SU-DHL-6 (cell line): ENCODE measurements around the gene SLC6A12.

Experiments used
- H2AFZ ChIP-seq: fragments of 200-600 bp; sonication (generic); 2 replicates; pipeline ENCODE4 v1.6.1; 2014; ENCODE audit warnings: low read depth, mild to moderate bottlenecking, moderate library complexity, mixed read lengths, antibody characterized with exemption, low read length; ENCODE audit not compliant: severe bottlenecking
- H3F3A ChIP-seq: fragments of 200-600 bp; shearing (Covaris generic); 2 replicates; pipeline ENCODE4 v1.6.0; 2016; ENCODE audit warnings: antibody characterized with exemption, mild to moderate bottlenecking; ENCODE audit not compliant: insufficient read depth
- H3K27ac ChIP-seq: fragments of 200-600 bp; sonication (generic); 2 replicates; pipeline ENCODE4 v1.5.1; 2016; ENCODE audit warnings: low read depth, mild to moderate bottlenecking, low read length, moderate library complexity, mixed read lengths
- H3K27me3 ChIP-seq: fragments of 200-600 bp; sonication (generic), shearing (Covaris generic); 2 replicates; pipeline ENCODE4 v1.6.0; 2014; ENCODE audit warnings: mild to moderate bottlenecking, low read length
- H3K36me3 ChIP-seq: fragments of 200-600 bp; sonication (generic); 2 replicates; pipeline ENCODE4 v1.6.1; 2014; ENCODE audit warnings: mild to moderate bottlenecking, low read length, mixed read lengths
- H3K4me2 ChIP-seq: fragments of 300-600, 200-600 bp; shearing (Covaris generic), sonication (generic); 2 replicates; pipeline ENCODE4 v1.6.0; 2014; ENCODE audit warnings: low read length, low read depth, mild to moderate bottlenecking; ENCODE audit not compliant: poor library complexity, severe bottlenecking
- H3K4me3 ChIP-seq: fragments of 200-600 bp; sonication (generic); 2 replicates; pipeline ENCODE4 v1.5.1; 2014; ENCODE audit warnings: antibody characterized with exemption, low read length, mild to moderate bottlenecking, mixed read lengths; ENCODE audit not compliant: insufficient read depth, poor library complexity, severe bottlenecking
- H3K79me2 ChIP-seq: fragments of 200-600 bp; sonication (generic); 2 replicates; pipeline ENCODE4 v1.6.1; 2014; ENCODE audit warnings: mild to moderate bottlenecking, low read length, moderate library complexity; ENCODE audit not compliant: insufficient read depth
- H3K9ac ChIP-seq: fragments of 200-600 bp; sonication (generic); 2 replicates; pipeline ENCODE4 v1.7.0; 2014; ENCODE audit warnings: mild to moderate bottlenecking, low read length
- H3K9me2 ChIP-seq: fragments of 200-600 bp; sonication (generic); replicated peaks from 2 replicates; pipeline ENCODE4 v1.6.1; 2014; ENCODE audit warnings: low read length; ENCODE audit not compliant: insufficient read depth
- H3K9me3 ChIP-seq: fragments of 200-600 bp; sonication (generic); 2 replicates; pipeline ENCODE4 v1.6.1; 2014; ENCODE audit warnings: low read length, mixed read lengths; ENCODE audit not compliant: insufficient read depth
- H4K20me1 ChIP-seq: fragments of 200-600 bp; sonication (generic); 2 replicates; pipeline ENCODE4 v1.6.1; 2014; ENCODE audit warnings: low read depth, mild to moderate bottlenecking, antibody characterized with exemption, low read length, moderate library complexity, mixed read lengths
- CTCF ChIP-seq: fragments of 200-600 bp; sonication (generic); IDR thresholded peaks from one replicate; pipeline ENCODE4 v1.5.1; 2017; ENCODE audit warnings: antibody characterized with exemption, mild to moderate bottlenecking, low read length, moderate library complexity; ENCODE audit not compliant: insufficient read depth, poor library complexity, severe bottlenecking
- EZH2phosphoT487 ChIP-seq: fragments of 200-600 bp; sonication (generic), shearing (Covaris generic); conservative IDR thresholded peaks from 2 replicates; pipeline ENCODE4 v1.6.1; 2018; ENCODE audit warnings: mild to moderate bottlenecking, antibody characterized with exemption, low read length, moderate library complexity, mixed read lengths

Gene SLC6A12

GRCh38 chr12:174124-174523 is 39.8 kb downstream of the SLC6A12 start:
- H3K27me3 ChIP-seq, result no peaks in the 10 kb centered on the region
- H3K79me2 ChIP-seq, result no peaks in the 10 kb centered on the region
- H3K4me3 ChIP-seq, result no peak overlapping the region

GRCh38 chr12:172732-173161 is 41.2 kb downstream of the SLC6A12 start:
- H2AFZ ChIP-seq, result no peak overlapping the region
- no peaks in the 10 kb centered on the region for H3K9me3 ChIP-seq
- no peak overlapping the region for H3K4me3 ChIP-seq
- no peak overlapping the region for H3K9ac ChIP-seq
- H3K27me3 ChIP-seq, result no peaks in the 10 kb centered on the region
- TF ChIP-seq EZH2phosphoT487 (no peak), CTCF (no peak)
- H3K9me2 ChIP-seq, result no peaks in the 10 kb centered on the region
- no peak overlapping the region for H3K27ac ChIP-seq
- no peaks in the 10 kb centered on the region for H3F3A ChIP-seq
- no peaks in the 10 kb centered on the region for H3K36me3 ChIP-seq
- no peaks in the 10 kb centered on the region for H3K79me2 ChIP-seq
- H3K4me2 ChIP-seq, result no peak overlapping the region
- H4K20me1 ChIP-seq, result no peaks in the 10 kb centered on the region

More at GRCh38 chr12:174124-174523, 39.8 kb downstream of the SLC6A12 start:
- Histone ChIP-seq H3K27ac (no peak overlapping the region), H3F3A (no peaks in the 10 kb centered on the region), H3K9me3 (no peaks in the 10 kb centered on the region), H3K9me2 (no peaks in the 10 kb centered on the region), H3K9ac (no peak overlapping the region), H3K36me3 (no peaks in the 10 kb centered on the region), H3K4me2 (no peak overlapping the region), H2AFZ (no peak overlapping the region), H4K20me1 (no peaks in the 10 kb centered on the region)
- TF ChIP-seq CTCF, result no peak
- no peak for TF ChIP-seq EZH2phosphoT487

- Histone ChIP-seq H3K9ac (no peak overlapping the region), H2AFZ (no peak overlapping the region), H3K9me2 (no peaks in the 10 kb centered on the region), H3K36me3 (no peaks in the 10 kb centered on the region), H3K4me3 (no peak overlapping the region), H3K27me3 (no peaks in the 10 kb centered on the region), H3K79me2 (no peaks in the 10 kb centered on the region), H3K9me3 (no peaks in the 10 kb centered on the region), H3F3A (no peaks in the 10 kb centered on the region), H3K27ac (no peak overlapping the region), H3K4me2 (no peak overlapping the region), H4K20me1 (no peaks in the 10 kb centered on the region)
- TF ChIP-seq EZH2phosphoT487 (no peak), CTCF (no peak)
These were observed 41.9 kb downstream of the SLC6A12 start for GRCh38 chr12:171743-172676.
